ENCODE measurements around the gene KIF4A. TPM values are rescaled to one million over a fixed set of nuclear protein-coding genes. Genes with fewer than 3 reads are reported as not detected.

The KIF4A gene
- total and polyA plus RNA-seq, 9 of the 15 experiments (the other 6 are each of a cell fraction or from before 2014, with no cell fraction given) = 13.0 to 42.7 (median 35.9) TPM

- TF ChIP-seq TFAP4 (CRISPR knock-in tag; IDR thresholded peaks at IDR 0.05; ENCODE audit: borderline replicate concordance) = peak; percentile 61
- peak; percentile 73 to 79 (median 79) for TF ChIP-seq CTCF (IDR thresholded peaks at IDR 0.05 in 2 of 3, conservative IDR thresholded peaks at IDR 0.05 in 1 of 3; ENCODE audit: insufficient read depth in 2 of 3, low read depth in 1 of 3, low read length in 3 of 3)
- TF ChIP-seq ZFP30 (CRISPR knock-in tag; IDR thresholded peaks at IDR 0.05; ENCODE audit: borderline replicate concordance) = no peak
- peak; percentile 30; the same call in 1 of the 2 replicates for TF ChIP-seq STAG1 (CRISPR knock-in tag; IDR thresholded peaks at IDR 0.05; ENCODE audit: borderline replicate concordance)
- no peak for TF ChIP-seq TARDBP (IDR thresholded peaks at IDR 0.05)
- TF ChIP-seq SMC3 (conservative IDR thresholded peaks at IDR 0.05; ENCODE audit: insufficient read depth, low read depth, low read length) = peak; percentile 39; the same call in 1 of the 2 replicates
- peak; percentile 72 for TF ChIP-seq REST (IDR thresholded peaks at IDR 0.05; ENCODE audit: borderline replicate concordance)
- no peak for TF ChIP-seq REST (CRISPR knock-in tag; IDR thresholded peaks at IDR 0.05; ENCODE audit: low read depth)
These were observed 26.8 kb upstream of the KIF4A start (continued) for GRCh38 chrX:70262952-70263567.

Data from K562 (cell line).